HG02763 (cell line): ENCODE data around the gene ZNF653.
"Not testable (repeated sequence)": the region's sequence is repeated elsewhere in the genome, so short reads cannot be mapped to it uniquely, and the experiment has no call there.

Experiments
- ATAC-seq: cut with Tn5 transposase; IDR thresholded peaks from one replicate; pipeline ENCODE4 v1.9.1; 2021; ENCODE audit warnings: mild to moderate bottlenecking, moderate library complexity; ENCODE audit not compliant: unreplicated experiment

The ZNF653 gene

DNA sequence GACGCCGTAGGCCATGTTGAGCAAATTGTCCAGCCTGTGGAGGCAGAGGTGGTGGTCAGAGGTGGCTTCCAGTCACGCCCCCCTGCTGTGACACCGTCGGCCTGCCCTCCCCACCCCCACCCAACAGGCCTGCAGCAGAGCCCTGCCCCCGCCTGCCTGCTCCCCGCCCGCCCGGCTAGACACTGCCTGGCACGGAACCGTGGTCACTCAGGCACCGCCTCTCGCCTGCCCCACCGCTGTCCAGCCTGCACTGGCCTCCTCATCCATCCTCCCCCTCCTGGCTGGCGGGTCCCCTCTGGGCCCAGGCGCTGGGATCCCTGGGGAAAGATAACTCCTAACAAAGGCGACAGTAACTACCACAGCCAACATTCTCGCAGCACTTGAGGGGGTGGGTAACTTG is 48.5 kb downstream of the ZNF653 start:
- ATAC-seq, result no peak

DNA sequence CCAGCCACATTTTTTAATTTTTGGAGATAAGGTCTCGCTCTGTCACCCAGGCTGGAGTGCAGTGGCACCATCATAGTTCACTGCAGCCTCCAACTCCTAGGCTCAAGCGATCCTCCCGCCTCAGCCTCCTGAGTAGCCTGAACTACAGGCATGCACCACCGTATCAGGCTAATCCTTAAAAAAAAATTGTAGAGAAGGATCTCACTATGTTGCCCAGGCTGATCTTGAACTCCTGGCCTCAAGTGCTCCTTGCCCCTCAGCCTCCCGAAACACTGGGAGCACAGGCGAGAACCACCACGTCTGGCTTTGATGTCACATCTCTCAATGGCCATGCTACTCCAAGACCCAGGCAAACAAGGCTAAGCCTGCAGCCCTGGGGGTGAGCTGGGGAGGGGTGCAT is 49.0 kb downstream of the ZNF653 start:
- ATAC-seq, result no peak

DNA sequence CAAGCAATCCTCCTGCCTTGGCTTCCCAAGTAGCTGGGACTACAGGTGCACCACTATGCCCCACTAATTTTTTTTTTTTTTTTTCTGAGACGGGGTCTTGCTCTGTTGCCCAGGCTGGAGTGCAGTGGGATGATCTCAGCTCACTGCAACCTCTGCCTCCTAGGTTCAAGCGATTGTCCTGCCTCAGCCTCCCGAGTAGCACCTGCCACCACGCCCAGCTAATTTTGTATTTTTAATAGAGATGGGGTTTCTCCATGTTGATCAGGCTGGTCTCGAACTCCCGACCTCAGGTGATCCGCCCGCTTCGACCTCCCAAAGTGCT is 50.4 kb downstream of the ZNF653 start:
- not testable (repeated sequence) for ATAC-seq

DNA sequence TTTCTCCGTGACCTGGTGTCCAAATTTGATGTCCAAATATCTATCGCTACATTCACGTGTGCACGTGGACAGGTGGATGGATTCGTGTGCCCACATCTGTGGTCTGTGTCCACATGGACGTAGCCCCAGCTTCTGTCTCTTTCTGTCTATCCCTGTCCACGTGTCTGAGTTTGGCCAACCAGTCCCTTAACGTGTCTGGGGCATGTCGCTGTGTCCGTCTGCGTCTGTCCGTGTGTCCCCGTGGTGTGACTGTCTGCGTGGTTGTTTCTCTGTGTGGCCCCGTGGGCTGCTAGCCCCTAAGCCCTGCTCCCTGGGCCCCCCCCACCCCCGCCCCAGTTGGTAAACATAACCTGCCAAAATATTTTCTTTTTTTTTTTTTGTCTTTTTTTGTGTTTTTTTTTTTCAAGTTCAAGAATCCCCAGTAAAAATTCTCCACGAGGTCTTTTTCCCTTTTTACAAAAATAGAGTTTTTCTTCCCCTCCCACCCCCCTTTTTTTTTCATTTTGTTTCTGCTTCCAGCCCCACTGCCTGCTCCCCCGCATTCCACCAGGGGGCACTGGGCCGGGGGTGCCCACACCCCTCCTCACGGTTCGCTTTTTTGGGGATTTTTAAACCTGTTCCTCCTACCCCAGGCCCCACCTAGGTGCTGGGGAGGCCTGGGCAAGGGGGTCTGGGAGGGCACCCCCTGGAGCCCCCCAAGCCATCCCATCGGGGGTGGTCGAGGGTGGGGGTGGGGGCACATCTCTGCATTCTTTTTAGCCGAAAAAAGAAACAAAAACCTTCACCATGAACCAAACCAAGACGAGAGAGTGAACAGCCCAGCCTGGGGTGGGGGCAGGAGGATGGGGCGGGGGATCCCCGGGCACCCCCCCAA is 51.9 kb downstream of the ZNF653 start:
- no peak for ATAC-seq

DNA sequence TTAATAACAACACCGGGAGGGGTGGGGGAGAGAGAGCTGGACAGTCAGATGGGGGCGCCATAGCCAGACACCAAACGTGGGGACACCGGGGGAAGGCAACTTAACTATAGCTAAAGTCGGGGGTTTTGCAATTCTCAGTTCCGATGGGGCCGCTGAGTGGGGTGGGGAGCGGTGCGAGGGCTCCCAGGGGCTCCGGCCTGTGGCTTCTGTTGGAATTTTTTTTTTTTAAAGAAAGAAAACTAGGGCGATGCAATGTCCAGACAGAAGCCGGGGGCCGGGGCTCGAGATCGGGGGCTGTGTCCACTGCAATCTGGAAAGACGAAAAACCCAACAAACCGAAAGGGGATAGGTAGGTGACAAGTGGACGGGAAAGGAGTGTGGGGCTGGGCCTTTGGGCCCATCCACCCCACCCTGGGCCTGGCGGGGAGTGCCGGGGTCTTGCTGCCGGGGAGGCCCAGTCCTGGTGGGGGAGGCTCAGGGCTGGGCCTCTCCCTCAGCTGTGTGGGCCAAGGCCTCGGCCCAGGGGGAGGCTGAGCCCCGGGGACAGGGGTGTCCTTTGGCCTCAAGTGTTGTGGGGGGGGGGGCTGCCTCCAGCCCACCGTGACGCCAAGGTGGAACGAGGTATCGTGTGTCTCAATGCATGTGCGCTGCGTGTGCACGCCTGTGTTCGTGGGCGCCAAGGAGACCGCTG is 52.9 kb downstream of the ZNF653 start:
- no peak for ATAC-seq

DNA sequence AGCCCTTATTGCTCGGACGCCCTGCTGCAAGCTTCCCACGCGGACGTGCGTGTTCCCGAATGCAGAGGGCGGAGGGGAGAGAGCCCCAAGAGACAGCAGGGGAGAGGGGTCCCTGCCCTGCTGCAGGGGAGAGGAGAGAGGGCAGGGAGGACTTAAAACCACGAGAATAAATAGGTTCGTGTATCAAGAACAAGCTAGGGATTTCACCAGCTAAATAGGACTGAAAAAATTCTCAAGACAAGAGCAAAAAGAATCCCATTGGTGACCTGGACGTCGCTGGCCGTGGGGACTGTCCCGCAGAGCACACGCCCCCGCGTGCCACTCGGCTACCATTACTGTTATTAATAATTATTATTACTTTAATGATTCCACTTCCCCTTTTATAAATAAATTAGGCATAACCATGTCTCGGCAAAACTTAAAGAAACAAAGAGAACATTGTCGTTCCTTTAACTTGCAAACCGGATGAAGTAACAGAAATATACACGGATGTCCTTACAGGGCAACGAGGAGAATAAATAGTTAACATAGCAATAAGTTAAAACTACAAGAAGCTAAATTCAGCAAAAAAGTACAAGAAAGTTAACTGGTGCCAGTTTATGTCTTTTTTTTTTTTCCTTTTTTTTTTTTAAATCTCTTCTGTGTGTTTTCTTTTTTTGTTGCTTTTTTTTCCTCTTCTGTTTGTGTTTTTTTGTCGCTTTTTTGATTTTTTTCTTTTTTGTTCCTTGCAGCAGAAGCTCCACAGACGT is 53.6 kb downstream of the ZNF653 start:
- ATAC-seq, result no peak

DNA sequence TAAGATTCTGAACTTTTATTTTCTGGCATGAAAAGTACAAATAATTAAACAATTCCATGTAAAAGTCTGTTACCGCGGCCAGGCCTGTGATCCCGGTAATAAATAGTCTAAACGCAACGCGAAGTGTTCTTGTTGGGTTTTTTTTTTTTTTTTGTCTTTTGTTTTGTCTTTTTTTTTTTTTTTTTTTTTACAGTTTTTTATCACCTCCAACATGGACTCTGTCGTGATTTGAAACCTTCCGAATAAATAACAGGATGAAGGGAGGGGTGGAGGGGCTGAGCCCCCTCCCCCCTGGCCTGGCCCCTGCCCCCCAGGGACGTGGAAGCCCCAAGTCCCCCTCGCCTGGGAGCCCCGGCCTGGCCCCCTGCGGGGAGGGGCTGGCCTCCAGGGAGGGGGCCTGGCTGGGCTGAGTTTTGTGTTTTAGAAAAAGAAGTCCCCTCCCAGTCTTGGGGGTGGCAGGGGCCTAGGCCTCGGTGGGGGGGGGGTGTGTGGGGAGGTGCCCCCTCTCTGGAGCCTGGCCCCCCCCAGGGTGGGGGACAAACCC is 54.2 kb downstream of the ZNF653 start:
- ATAC-seq, result no peak

DNA sequence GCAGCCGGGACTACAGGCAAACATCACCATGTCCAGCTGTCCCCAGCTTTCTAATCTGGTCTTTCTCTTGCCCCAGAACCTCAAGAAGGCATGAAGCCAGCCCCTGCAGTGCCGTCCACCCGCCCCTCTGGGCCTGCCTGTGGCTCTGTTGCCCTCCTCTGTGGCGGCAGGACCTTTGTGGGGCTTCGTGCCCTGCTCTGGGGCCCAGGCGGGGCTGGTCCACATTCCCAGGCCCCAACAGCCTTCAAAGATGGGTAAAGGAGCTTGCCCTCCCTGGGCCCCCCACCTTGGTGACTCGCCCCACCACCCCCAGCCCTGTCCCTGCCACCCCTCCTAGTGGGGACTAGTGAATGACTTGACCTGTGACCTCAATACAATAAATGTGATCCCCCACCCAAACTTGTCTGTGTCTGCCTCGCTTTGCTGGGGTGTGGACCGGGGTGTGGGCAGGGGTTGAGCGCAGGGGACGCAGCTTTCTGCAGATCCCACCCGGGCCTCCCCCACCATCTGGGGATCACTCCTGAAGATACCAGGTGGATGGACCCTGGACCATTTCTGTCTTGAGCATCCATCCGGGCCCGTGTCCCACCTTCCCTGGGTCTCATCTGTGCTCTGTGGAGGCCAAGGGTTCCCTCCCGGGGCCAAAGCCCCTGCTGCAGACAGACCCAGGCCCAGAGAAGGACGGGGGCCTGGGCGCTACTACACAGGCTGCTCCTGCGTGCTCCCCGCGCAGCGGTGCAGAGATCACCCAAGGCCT is 54.9 kb downstream of the ZNF653 start:
- ATAC-seq, result no peak

DNA sequence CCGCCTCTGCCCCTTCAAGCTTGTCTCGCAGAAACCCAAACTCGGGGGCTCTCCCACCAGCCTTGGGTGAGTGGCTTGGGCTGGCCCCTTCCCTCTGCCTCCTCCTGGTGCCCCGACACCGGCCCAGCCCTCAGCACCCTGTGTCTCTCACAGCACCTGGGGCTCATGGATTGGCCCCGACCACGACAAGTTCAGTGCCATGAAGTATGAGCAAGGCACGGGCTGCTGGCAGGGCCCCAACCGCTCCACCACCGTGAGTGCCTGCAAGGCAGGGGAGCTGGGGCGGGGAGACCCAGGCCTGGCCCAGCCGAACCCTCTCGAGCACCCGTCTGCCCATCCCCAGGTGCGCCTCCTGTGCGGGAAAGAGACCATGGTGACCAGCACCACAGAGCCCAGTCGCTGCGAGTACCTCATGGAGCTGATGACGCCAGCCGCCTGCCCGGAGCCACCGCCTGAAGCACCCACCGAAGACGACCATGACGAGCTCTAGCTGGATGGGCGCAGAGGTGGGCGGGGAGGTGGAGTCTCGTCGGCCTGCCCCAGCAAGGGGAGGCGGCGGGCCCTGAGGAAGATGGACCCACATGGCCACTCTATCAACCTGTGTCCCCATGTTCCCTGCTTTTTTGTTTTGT is 56.6 kb downstream of the ZNF653 start:
- ATAC-seq, result no peak

DNA sequence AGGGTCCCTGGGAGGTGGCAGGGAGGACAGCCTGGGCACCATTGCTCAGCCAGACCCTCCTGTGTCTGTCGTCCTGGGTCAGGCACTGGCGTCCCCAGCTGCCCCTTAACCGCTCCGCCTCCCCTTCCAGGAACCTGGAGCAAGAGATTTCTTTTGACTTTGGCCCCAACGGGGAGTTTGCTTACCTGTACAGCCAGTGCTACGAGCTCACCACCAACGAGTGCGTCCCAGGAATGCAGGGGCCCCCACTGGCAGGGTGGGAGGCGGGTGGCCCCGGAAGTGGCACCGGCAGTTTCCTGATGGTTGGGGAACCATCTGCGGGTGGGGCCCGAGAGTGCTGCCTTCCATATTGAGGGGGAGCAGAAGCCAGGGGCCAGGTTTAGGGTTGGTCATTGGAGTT is 57.2 kb downstream of the ZNF653 start:
- no peak for ATAC-seq

DNA sequence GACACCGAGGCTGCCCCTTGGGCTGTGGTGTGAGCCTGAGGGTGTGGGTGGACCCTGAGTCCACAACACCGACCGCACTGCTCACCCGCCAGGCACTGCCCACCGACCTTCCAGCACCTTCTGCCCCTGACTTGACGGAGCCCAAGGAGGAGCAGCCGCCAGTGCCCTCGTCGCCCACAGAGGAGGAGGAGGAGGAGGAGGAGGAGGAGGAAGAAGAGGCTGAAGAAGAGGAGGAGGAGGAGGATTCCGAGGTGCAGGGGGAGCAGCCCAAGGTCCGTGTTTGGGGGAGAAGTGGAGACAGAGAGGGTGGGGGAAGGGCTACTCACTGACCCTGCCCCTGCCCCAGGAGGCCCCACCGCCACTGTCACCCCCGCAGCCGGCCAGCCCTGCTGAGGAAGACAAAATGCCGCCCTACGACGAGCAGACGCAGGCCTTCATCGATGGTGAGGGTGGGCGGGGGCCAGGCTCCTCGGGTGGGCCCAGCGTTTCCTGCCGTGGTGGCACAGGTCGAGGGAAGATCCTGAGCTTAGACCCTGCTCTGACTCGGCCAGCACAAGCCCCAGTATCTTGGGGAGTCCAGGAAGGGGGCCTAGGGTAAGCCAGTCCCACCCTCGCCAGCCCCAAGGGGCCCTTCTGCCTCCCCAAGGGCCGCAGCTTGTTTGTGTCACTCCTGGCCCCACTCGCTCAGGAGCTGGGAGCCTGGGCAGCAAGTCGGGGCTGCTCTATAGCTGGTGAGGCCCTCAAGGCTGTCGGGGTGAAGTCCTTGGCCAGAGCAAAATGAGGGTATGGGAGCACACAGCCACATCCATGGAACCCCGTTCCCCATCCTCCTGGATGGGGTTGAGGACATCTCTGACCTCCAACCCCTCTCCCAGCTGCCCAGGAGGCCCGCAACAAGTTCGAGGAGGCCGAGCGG is 58.0 kb downstream of the ZNF653 start:
- ATAC-seq, result no peak

DNA sequence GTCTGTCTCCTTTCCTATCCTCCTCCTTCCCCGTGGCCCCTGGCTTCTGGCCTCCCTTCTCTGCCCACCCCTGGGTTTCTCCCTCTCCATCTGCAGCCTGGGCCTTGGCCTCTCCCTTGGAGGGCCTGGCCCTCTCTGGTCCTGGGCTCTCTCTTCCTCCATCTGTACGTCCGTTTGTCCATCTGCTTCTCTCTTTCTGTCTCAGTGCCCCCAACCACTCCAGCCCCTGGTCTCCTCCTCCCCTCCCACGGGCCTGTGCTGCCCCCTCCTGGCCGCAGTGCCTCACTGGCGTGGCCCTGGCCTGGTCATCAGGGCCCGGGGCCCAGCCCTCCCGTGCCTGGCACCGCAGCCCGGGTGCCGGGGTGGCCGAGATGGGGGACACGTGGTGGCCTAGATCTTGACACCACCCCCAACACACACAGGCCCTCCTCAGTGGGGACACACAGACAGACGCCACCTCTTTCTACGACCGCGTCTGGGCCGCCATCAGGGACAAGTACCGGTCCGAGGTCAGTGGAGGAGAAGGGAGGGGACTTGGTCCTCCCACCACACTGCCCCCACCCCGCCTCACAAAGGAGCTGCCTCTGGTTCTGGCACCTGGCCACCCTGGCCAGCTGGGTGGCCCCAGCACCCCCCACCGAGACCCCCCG is 58.9 kb downstream of the ZNF653 start:
- ATAC-seq, result no peak

DNA sequence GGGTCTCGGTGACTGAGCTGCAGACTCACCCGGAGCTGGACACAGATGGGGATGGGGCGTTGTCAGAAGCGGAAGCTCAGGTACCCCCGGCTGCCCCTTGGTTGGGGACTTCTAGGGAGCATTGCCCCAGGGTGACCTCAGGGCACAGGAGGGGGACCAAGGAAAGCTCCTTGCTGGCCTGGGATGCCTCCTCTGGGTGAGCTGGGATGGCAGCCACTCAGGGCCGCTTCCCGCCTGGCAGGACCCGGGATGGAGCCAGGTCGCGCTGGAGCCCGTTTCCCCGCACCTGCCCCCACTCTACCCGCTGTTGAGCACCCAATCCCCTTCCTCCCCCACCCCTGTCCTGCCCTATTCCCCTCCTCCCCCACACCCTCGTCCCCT is 59.4 kb downstream of the ZNF653 start:
- ATAC-seq, result no peak

DNA sequence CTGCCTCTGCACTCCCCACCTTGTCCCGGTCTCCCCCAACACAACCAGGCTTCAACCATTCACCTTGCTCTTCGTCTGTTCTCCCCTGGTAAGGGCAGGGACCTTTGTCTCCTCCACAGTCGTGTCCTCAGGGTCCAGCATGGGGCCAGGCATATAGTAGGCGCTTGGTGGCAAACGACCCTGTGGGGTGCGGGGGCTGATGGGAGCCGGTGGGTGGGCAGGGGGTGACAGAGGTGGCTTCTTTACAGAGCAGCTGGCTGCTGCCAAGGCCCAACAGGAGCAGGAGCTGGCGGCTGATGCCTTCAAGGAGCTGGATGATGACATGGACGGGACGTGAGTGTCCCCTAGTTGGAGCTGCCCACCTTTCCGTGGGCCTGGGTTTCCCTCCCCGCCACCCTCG is 60.5 kb downstream of the ZNF653 start:
- no peak for ATAC-seq

DNA sequence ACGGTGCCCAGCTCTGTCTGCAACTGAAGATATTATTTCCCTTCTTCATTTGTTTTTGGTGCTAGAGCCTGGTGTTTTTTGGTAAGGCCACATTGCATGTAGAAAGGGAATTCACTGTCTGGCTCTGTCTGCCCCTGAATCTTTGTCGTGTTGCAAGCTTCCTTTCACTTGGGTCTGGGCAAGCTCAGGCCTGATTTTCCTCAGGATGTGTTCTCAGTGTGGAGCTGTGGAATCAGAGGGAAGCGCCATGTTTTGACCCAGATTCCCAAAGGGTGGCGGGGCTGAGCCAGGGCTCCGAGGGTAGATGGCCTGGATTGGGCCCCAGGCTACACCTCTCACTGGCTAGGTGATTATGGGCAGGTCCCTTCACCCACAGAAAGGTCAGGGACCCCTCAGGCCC is 61.6 kb downstream of the ZNF653 start:
- ATAC-seq, result no peak

DNA sequence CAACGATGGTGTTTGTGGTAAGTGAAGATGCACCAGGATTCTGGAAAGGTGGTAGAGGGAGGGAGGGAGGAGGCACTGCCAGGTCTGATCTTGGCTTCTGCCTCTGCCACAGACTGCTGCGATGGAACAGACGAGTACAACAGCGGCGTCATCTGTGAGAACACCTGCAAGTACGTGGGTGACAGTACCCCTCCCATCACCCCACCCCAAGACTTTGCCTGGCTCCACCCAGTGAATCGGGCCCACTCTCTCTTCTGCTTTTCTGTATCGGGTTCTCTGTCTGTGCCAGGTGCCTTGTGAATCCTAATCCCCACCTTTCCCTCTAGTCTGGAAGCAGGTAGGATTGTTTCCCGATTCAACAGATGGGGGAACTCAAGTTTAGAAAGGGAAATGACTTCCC is 67.7 kb downstream of the ZNF653 start:
- no peak for ATAC-seq

DNA sequence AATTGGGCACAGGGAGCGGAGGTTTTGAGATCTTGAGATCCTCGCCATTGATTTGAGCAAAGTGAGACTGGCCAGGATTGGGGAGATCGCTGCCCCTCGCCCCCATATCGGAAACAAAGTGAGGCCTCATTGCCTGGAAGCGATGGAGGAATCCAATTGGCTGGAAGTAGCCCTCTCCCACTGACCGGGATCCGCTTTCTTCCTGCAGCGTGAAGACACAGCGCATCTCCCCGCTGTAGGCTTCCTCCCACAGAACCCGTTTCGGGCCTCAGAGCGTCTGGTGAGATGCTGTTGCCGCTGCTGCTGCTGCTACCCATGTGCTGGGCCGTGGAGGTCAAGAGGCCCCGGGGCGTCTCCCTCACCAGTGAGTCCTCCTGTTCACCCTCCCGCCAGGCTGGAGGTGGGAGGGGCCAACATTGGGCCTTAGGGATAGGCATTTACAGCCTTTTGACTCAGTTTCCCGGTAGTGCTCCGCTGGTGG is 69.8 kb downstream of the ZNF653 start:
- ATAC-seq, result no peak

DNA sequence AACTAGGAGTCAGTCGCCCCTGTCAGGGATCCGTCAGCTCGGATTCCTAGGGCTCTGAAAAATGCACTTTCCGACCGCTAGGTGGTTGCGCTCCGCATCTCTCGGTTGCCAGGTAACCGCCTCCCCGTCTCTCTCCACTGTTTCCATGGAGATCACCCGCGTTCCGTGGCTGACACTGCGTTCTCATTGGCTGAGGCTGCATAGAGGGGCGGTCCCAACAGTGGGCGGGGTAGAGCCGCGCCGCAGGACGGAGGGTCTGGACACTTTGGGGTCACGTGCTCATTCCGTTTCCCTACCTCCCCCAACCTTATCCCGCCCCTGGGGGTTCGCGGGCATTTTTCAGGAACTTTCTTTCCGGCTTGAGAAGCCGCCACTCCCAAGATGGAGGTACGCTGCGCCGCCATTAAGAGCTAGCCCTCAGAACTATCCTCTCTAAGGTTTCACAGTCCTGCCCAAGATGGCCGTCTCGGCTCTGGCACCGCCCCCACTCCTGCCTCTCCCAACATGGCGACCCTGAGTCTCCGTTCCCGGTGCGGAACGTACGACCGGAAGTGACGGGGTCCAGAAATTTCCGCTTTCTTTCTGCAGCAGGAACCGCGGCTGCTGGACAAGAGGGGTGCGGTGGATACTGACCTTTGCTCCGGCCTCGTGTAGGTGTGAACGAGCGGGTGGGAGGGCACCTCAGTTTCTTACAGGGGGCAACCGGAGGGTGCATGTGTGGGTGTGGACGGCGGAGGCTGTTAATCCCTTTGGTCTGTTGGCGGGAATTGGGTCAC is 70.4 kb downstream of the ZNF653 start, which contains the start of the genes ODAD3 and PRKCSH:
Gene ODAD3 (minus strand): TSS at position 65 of the 776 bp plus-strand sequence. CDS start 105 bp downstream, outside the sequence.
Gene PRKCSH (plus strand): TSS at position 579 of the 776 bp plus-strand sequence. CDS start 483 bp downstream, outside the sequence.
- ATAC-seq, result peak; percentile 92
